Thyroid gland (tissue), 4 donors: Measurements from ENCODE around the gene PHACTR1. TPM values are rescaled to one million over a fixed set of nuclear protein-coding genes. Genes with fewer than 3 reads are reported as not detected.

Experiments
- DNase-seq, 2 donors: peaks; one replicate each; pipeline ENCODE4 v3.0.0-alpha.2; 2019
- H3K27ac ChIP-seq, 3 donors: fragments of 200-600 bp; sonication (generic); 1 replicate in 2 of 3; 2 replicates in 1 of 3; pipeline ENCODE4 v1.5.1; 2016 to 2019; ENCODE audit warnings: mild to moderate bottlenecking in 1 of 3, moderate library complexity in 1 of 3
- H3K27me3 ChIP-seq: fragments of 200-600 bp; sonication (generic); one replicate; pipeline ENCODE4 v1.5.1; 2019
- H3K36me3 ChIP-seq, 2 donors: fragments of 200-600 bp; sonication (generic); one replicate each; pipeline ENCODE4 v1.5.1; 2016 to 2019
- H3K4me1 ChIP-seq, 2 donors: fragments of 200-600 bp; sonication (generic); one replicate each; pipeline ENCODE4 v1.5.1; 2017 to 2019
- H3K4me3 ChIP-seq, 3 donors: fragments of 200-600 bp; sonication (generic); replicated peaks in 1 of 3; 1 replicate in 2 of 3; 2 replicates in 1 of 3; pipeline ENCODE4 v1.5.1; 2016; ENCODE audit warnings: mild to moderate bottlenecking in 1 of 3
- H3K9me3 ChIP-seq: fragments of 200-600 bp; sonication (generic); one replicate; pipeline ENCODE4 v1.5.1; 2017
- CTCF ChIP-seq, 6 experiments: fragments of 200-600 bp in 3 of 6; fragments of 450-650 bp in 3 of 6; sonication (generic) in 3 of 6; IDR thresholded peaks; one replicate each; pipeline ENCODE4 v1.5.1; 2016 to 2019; ENCODE audit warnings: antibody characterized with exemption in 6 of 6, mild to moderate bottlenecking in 2 of 6, inconsistent platforms in 1 of 6, moderate library complexity in 1 of 6
- POLR2A ChIP-seq, 2 donors: fragments of 450-650 bp; IDR thresholded peaks; one replicate each; pipeline ENCODE4 v1.6.1; 2017; ENCODE audit warnings: antibody characterized with exemption in 2 of 2, mild to moderate bottlenecking in 2 of 2, moderate library complexity in 1 of 2
- WGBS, 2 donors: methylation state at CpG; one replicate each; pipeline ENCODE4 v1.1.5; 2017; 5-methylcytosine and 5-hydroxymethylcytosine counted together
- intact Hi-C: fragments of 100-400 bp; cut with DNase I; formaldehyde crosslinking; loops from one replicate; pipeline ENCODE4 v1.15.1; 2023
- total RNA-seq, 4 donors: library from RNA; depleted of rRNA; stranded (reverse); fragments of >200 nt; gene quantifications; one replicate each; pipeline ENCODE4 v1.2.3, GENCODE V29; 2016

Gene PHACTR1
- total RNA-seq, 4 donors from 2014 or later: 2.9 to 8.6 (median 4.4) TPM

- H3K27me3 ChIP-seq: no peaks in the 10 kb centered on the region
- 62 to 68% methylated on average over 5 of the region's 5 CpGs for WGBS, 2 donors
- TF ChIP-seq CTCF (IDR thresholded peaks at IDR 0.05): no peak
- TF ChIP-seq POLR2A (IDR thresholded peaks at IDR 0.05): no peak
- no peak for DNase-seq
- no peaks in the 10 kb centered on the region for H3K36me3 ChIP-seq
- no peak overlapping the region for H3K27ac ChIP-seq
- intact Hi-C loops: no loop called here
- H3K4me1 ChIP-seq: no peaks in the 10 kb centered on the region
- no peak overlapping the region for H3K4me3 ChIP-seq
- H3K9me3 ChIP-seq: no peaks in the 10 kb centered on the region
Measured at GRCh38 chr6:13195803-13196202, 479.2 kb downstream of the PHACTR1 start.

GRCh38 chr6:13198168-13198567, 481.6 kb downstream of the PHACTR1 start:
- Histone ChIP-seq H3K27ac (no peak overlapping the region), H3K27me3 (no peaks in the 10 kb centered on the region), H3K4me3 (no peak overlapping the region), H3K36me3 (no peaks in the 10 kb centered on the region), H3K4me1 (no peaks in the 10 kb centered on the region), H3K9me3 (no peaks in the 10 kb centered on the region)
- no peak for DNase-seq
- TF ChIP-seq CTCF (IDR thresholded peaks at IDR 0.05) (no peak), POLR2A (IDR thresholded peaks at IDR 0.05) (no peak)
- intact Hi-C loops: no loop called here
- 75 to 87% methylated on average over 6 of the region's 6 CpGs for WGBS, 2 donors

GRCh38 chr6:13201336-13201735, 484.8 kb downstream of the PHACTR1 start:
- TF ChIP-seq CTCF (IDR thresholded peaks at IDR 0.05) (no peak), POLR2A (IDR thresholded peaks at IDR 0.05) (no peak)
- 79 to 95% methylated on average over 6 of the region's 6 CpGs for WGBS, 2 donors
- no peak overlapping the region for H3K27ac ChIP-seq
- no peaks in the 10 kb centered on the region for H3K27me3 ChIP-seq
- no peaks in the 10 kb centered on the region for H3K4me1 ChIP-seq
- intact Hi-C loops: no loop called here
- no peak for DNase-seq
- H3K4me3 ChIP-seq: no peak overlapping the region
- no peaks in the 10 kb centered on the region for H3K9me3 ChIP-seq
- no peaks in the 10 kb centered on the region for H3K36me3 ChIP-seq

- Histone ChIP-seq H3K27ac (no peak overlapping the region), H3K36me3 (no peaks in the 10 kb centered on the region), H3K4me3 (no peak overlapping the region), H3K4me1 (no peaks in the 10 kb centered on the region), H3K9me3 (no peaks in the 10 kb centered on the region), H3K27me3 (no peaks in the 10 kb centered on the region)
- 77 to 88% methylated on average over 4 of the region's 4 CpGs for WGBS, 2 donors
- intact Hi-C loops: no loop called here
- no peak for TF ChIP-seq POLR2A (IDR thresholded peaks at IDR 0.05)
- TF ChIP-seq CTCF (IDR thresholded peaks at IDR 0.05): no peak
- DNase-seq: no peak
Measured at GRCh38 chr6:13203145-13203544, 486.6 kb downstream of the PHACTR1 start.

GRCh38 chr6:13205106-13205505, 488.5 kb downstream of the PHACTR1 start:
- no peaks in the 10 kb centered on the region for H3K36me3 ChIP-seq
- H3K4me1 ChIP-seq: no peaks in the 10 kb centered on the region
- 96 to 97% methylated on average over 6 of the region's 6 CpGs for WGBS, 2 donors
- no peak overlapping the region for H3K4me3 ChIP-seq
- TF ChIP-seq CTCF (IDR thresholded peaks at IDR 0.05): no peak
- TF ChIP-seq POLR2A (IDR thresholded peaks at IDR 0.05): no peak
- H3K27me3 ChIP-seq: no peaks in the 10 kb centered on the region
- no peak for DNase-seq
- intact Hi-C loops: no loop called here
- no peaks in the 10 kb centered on the region for H3K9me3 ChIP-seq
- H3K27ac ChIP-seq: no peak overlapping the region
